ENCODE data around the gene PIERCE2.
"Not testable (repeated sequence)": the region's sequence is repeated elsewhere in the genome, so short reads cannot be mapped to it uniquely, and the experiment has no call there.

PIERCE2 gene, protein sequence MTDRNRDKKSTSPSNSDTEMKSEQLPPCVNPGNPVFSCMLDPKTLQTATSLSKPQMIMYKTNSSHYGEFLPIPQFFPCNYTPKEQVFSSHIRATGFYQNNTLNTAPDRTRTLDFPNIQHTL

DNA sequence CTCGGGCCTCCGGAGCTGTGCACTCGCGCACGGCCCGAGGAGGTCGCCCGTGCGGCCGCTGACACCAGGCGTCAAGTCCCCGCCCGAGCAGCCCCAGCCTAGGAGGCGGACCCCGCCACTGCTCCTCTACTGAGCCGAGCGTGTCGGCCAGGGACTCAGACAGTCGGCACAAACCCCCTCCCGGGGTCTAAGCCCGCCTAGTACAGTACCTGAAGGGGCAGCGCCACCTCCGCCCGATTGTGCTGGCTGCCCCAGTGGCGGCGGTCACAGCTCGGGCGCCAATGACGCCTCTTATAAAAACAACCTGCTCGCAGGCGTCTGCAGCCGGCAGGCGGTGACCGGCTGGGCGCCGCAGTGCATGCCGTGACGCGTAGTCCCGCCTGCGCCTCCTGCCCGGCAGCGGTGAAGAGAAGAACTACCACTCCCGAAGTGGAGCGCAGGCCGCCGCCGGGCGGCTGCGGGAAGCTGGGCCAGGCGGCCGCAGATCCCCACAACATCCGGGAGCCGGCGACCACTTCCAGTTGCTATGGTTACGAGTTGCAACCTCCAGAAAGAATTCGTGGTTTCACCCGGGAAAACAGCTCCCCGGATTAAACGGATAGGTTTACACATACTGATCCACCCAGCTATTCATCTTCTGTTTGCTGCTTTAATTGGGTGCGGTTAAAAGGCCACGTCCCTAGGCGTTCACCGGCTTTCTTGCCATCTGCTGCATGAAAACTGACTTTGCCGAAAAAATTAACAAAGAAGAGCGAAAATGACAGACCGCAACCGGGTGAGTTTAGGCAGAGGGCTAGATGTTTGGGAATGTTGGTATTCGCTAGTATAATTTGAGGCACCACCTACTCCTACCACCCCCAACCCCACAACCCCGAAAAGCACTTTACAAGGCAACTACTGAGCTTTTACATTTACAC is at the start of gene PIERCE2, which contains the start of gene CCPG1:
Gene PIERCE2 (plus strand): TSS at position 484 of the 917 bp plus-strand sequence. CDS start 274 bp downstream, at position 758.
Gene CCPG1 (minus strand): TSS at position 348 of the 917 bp plus-strand sequence. CDS start 18,935 bp downstream, outside the sequence.
- DNase-seq: peak; percentile 97

DNA sequence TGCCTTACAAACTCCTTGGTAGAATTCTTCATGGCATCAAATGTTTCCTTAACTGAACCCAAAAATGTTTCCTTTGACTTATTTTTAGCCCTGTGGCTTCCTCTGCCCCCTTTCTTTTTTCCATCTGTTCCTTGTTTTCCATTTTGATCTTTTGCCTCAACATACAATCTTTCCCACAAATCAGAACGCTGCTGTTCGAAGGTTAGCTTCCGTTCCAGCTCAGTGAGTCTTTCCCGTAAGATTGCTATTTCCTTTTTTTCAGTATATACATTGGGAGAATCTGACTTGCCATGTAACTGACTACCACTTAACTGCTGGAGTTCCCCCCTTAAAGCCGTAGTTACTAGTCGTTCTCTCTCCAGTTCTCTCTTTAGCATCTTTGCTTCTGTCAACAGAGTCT is 48.0 kb upstream of the PIERCE2 start:
- no peak for DNase-seq

DNA sequence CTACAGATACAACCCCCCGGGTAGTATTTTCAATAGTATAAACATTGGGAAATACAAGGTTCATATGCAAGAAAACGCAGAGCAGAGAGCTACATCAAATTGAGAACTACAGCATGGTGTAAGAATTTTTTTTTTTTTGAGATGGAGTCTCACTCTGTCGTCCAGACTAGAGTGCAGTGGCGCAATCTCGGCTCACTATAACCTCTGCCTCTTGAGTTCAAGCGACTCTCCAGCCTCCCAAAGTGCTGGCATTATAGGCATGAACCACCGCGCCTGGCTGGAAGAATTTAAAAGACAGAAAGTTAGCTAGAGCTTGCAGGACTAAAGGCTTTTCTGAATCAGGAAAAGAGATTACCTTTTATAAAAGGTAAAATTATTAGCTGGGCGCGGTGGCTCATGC is 47.2 kb upstream of the PIERCE2 start:
- DNase-seq: no peak

DNA sequence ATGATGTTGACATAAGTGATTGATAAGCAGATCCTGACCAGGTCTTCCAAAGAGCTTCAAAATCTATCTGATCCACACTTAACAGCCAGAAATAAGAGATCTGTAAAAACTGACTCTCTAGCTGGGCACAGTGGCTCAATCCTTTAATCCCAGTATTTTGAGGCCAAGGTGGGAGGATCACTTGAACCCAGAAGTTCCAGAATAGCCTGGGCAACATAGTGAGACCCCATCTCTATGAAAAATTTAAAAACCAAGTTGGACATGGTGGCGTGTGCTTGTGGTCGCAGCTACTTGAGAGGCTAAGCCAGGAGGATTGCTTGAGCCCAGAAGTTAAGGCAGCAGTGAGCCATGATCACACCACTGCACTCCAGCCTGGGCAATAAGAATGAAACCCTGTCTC is 45.7 kb upstream of the PIERCE2 start:
- no peak for DNase-seq

DNA sequence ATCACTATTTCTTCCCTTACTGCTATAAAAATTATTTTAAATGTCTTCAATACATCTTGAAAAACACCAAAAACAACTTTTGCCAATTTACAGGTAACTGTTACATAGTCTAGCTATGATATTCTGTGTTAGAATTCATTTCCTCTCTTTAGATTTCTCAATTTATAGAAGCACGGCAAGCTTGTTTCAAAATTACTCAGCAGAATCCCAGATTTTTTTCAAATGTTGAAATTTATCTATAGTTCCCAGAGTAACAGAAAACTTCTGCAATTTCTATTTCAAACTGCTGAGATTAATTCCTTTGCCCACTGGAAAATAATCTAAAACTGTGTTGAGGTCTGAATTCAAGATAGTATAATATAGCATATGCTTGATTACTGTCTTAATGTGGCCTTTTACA is 41.3 kb upstream of the PIERCE2 start:
- peak; percentile 10 for DNase-seq

DNA sequence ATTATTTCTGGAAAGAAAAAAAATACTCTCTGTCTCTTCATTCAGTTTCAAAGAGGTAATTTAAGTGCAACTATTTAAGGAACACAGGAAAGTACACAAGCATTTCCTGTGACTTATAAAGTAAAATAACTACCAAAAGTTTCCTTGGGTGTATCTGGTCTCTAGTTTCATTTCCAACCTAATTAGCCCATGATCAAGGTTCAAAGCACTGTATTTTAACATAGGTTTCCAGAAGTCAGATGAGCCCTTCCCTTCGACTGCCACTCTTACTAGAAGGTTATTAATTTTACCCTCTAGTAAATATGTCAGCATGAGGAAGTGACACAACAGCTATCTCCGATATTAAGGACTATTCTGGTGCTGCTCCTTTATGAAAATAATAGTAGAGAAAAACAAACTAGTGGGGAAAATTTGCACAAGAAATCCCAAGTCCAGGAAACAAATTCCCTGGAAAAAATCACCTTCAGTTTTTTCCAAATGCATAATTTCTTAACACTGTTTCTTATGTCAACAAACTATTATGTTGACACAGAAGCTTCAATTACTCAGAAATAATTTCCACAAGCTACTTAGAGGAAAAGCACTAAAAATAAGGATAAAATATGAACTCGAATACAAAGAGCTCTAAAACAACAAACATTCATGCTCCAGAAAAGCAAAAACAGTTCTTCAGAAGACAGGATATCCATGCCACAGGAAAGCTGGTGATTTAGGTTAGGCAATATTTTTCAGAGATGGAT is 35.4 kb upstream of the PIERCE2 start:
- DNase-seq: peak; percentile 15

DNA sequence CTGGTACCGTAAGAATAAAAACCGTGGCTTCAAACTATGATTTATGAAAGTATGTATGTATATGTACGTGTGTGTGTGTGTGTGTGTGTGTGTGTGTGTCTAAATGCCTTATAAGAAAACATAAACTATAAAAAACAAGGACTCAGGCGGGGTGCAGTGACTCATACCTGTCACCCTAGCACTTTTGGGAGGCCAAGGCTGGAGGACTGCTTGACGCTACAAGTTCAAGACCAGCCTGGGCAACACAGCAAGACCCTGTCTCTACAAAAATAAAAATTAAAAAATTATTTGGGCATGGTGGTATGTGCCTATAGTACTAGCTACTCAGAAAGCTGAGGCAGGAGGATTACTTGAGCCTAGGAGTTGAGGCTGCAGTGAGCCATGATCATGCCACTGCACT is 29.2 kb upstream of the PIERCE2 start:
- no peak for DNase-seq

DNA sequence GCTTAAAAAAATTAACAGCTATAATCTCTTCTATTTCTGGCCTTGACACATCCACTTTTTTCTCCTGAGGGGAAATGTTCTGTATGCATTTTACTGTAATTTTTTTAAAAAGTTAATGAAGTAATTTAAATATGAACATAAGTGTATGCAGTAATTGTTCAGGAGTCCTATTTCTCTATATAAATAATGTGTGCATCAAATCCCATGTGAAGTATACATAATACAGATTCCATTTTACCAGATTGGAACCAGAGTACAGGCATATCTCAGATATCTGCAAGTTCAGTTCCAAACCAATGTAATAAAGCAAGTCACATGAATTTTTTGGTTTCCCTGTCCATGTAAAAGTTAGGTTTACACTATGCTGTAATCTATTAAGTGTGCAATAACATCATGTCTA is 26.7 kb upstream of the PIERCE2 start:
- no peak for DNase-seq

DNA sequence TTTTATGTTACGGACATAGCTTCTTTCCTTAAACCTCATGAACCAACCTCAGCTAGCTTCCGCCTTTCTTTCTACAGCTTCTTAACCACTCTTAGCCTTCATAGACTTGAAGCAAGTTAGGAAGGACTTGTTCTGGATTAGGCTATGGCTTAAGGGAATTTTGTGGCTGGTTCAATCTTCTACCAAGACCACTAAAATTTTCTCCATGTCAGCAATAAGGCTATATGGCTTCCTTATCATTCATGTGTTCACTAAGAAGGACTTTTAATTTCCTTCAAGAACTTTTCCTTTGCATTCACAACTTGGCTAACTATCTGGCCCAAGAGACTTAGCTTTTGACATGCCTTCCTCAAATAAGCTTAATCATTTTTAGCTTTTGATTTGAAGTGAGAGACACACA is 24.6 kb upstream of the PIERCE2 start:
- no peak for DNase-seq

DNA sequence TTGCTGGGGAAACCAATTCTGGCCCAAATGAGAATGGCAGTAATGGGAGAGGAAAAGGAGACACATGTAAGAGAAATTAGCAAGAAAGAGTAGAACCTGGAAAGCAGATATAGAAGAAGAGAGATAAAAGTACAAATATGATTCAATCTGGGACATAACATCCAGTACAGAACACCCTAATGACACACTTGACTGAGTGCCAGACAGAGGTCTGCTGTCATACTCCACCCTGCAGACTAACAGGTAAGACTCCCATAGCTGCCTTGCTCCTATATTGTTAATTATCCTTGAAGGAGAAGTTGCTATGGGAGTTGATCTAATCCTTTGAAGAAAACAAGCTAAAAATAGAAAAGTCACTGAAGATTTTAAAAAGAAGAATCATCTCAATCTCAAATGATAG is 21.3 kb upstream of the PIERCE2 start:
- no peak for DNase-seq

DNA sequence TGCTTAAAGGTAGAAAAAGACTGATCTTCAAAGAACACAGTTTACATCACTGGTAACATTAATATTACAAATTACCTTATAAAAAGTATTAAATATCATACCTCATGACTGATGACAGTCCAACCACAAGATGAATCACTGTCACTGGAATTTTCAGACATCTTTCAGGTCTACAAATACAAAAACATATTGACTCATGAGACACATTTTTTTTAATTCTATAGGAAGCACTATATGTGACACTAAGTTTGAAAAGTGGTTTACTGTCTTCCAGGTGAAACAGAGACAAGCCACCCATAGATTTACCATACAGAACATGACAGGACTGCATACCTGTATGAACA is 19.1 kb upstream of the PIERCE2 start:
- DNase-seq: no peak

DNA sequence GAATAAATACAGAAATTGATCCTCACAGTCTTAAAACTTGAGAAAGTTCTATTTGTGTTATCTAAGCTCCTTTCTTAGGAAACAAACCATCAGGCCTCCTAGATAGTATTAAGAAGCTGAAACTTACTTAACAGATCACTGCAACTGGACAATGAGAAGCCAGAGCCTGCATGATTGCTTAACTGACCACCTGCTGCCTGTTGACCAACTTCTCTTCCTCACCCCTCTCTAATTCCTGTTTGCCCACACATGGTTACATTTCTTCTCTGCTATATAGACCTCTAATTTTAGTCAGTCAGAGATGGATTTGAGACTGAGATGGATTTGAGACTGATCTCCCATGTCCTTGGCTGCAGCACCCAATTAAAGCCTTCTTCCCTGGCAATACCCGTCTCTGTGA is 13.6 kb upstream of the PIERCE2 start:
- DNase-seq: peak; percentile 47

DNA sequence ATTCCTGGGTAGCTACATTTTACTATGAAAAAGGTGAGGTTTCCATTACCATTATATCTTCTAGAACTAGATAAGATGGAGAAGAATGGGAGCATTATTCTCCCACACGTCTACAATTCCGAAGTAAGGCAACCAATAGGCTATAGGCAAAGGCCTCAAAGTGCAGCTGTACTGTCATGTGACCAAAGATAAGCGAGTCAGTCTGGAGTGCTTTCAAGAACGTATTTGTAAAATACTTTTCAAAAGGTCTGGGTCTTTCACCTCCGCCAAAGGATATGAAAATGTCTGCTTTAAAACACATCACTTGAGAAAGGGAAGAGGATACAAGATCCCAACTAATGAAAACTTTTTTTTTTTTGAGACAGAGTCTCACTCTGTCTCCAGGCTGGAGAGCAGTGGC is 10.1 kb upstream of the PIERCE2 start:
- no peak for DNase-seq

DNA sequence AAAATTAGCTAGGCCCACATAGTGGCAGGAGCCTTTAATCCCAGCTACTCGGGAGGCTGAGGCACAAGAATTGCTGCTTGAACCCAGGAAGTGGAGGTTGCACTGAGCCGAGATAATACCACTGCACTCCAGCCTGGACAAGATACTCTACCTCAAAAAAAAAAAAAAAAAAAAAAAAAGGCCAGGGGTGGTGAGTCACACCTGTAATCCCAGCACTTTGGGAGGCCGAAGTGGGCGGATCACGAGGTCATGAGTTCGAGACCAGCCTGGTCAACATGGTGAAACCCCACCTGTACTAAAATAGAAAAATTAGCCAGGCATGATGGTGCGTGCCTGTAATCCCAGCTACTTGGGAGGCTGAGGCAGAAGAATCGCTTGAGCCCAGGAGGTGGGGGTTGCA is 8.2 kb upstream of the PIERCE2 start:
- not testable (repeated sequence) for DNase-seq

DNA sequence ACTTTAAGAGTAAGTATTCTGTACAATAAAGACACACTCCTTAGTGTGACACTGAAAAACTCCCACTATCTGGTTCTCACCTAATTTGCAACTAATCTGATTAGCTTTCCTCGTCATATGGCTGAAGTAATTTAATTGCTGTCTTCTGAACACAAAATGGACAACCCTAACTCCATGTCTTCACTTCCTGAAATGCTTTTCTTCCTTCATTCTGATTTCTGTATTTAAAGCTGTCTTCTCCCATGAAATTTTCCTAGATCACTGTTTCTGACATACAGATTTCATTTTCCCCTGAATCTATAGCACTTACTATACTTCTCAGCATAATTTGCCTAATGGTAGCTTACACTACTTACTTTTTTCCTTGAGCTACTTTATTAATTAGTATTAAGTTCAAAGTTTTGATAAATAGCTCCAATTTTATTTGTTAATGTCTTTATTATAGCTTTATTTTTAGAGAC is 6.5 kb upstream of the PIERCE2 start:
- DNase-seq: no peak

DNA sequence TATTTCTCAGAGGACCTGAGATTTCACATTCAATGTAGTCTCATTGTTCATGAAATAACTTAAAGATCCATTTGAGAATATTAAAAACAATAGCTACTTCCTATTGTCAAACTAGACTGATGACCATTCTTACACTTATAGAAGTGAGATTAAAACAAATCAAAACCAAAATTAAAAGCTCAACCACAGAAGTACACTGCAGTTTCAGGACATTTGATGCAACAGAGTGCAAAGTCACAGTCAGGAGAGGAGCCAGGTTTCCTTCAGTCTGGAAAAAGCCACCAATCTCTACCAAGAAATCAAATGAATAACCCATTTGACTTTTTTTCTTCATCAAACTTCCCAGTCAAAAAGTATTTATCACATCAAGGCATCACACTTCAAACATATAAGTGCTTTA is 5.6 kb upstream of the PIERCE2 start:
- no peak for DNase-seq

DNA sequence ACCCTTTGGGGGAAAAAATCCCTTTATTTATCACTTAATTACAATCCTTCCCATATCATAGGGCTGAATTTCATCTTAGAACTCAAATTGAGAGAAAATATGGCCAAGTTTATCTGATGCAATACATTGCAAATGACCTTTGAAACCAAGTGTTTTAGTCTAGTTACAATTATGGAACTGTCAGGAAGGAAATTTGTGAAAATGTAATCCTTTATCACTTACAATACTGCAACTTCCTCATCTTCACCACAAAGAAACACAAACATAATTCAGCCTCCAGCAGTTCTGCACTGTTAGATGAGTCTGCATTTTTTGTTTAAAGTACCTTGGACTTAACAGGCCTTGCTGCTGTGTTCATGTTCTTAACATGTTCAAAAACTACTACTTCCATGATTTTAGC is 4.8 kb upstream of the PIERCE2 start:
- peak; percentile 93 for DNase-seq

DNA sequence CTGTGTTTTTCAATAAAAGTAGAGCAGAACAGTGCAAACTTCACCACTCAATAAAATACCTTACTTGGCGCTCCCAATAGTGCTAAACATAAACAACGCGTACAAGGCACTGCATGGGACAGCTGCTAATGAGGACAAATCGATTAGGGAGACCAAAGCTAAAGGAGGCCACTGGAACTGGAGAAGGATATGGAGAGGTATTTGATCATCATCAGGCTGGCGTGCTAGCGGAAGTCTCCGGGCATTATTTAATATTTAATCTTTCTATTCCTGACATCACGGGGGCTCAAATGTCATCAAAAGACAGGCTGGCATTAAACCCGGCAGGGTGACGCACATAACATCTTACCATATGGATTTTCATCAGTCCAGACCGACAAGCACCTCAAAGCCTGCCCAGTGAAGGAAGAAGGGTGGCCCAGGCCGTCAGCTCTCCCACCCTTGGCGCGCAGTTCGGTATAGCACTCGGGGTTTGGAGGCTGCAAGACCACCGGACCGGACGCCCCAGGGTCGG is 740 bp upstream of the PIERCE2 start:
- DNase-seq: no peak

DNA sequence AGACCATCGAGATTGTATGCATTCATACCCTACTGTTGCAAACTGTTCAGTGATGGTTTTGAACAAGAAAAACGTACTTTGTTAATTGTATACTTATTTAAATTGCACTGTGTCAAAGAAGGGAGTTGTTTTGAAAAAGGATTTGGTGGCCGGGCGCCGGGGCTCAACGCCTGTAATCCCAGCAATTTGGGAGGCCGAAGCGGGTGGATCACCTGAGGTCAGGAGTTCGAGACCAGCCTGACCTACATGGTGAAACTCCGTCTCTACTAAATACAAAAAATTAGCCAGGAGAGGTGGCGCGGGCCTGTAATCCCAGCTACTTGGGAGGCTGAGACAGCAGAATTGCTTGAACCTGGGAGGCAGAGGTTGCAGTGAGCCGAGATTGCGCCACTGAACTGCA is 681 bp downstream of the PIERCE2 start:
- DNase-seq: not testable (repeated sequence)

DNA sequence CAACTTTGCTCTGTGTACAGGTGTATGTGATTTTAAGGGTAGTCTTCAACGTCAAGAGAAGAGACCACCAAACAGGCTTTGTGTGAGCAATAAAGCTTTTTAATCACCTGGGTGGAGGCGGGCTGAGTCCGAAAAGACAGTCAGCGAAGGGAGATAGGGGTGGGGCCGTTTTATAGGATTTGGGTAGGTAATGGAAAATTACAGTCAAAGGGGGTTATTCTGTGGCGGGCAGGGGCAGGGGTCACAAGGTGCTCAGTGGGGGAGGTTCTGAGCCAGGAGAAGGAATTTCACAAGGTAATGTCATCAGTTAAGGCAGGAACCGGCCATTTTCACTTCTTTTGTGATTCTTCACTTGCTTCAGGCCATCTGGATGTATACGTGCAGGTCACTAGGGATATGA is 9.4 kb downstream of the PIERCE2 start:
- DNase-seq: not testable (repeated sequence)

DNA sequence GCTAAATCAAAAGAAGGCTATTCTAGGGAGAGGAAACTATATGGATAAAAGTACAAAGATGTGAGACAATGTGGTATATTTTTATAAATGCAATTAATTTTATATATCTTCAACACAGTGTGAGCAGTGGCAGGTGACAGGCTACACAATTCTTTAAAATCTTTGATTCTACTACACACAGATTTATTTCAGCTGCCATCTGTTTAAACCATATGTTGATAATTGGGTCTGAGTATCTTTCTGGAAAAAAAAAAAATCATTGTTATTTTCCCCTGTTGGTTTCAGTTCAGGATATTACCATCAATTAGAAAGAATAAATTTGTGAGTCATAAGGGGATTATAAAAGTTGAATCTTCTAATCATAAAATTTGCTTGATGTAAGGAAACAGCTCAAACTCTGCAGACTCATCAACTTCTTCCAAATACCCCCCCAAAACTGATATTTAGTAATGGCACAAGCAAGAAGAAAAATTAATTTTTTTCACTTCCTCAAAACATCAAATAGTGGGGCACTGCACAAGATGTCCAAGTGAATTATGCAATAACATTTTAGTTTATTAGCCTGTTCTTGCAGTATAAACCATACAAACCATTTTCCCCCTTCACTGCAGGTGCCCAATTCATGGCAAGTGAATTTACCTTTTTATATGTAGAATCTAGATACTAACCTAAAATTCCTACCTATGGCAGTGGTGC is 12.0 kb downstream of the PIERCE2 start:
- no peak for DNase-seq

DNA sequence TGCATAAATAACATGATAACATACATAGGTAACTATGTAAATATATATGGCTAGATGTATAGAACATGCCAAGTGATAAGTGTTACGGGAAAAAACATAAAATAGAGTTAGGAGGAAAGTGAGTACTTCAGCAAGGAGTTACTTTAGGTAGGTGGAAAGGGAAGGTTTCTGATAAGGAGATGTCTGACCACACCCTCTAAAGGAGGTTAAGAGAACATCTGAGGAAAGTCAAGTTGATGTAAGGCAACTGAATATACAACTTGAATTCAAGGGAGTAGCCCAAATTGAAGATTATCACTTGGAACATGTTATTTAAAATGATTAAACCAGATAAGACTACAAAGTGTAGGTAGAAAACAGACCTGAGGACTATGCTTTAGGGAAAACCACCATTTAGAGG is 13.8 kb downstream of the PIERCE2 start:
- peak; percentile 29 for DNase-seq

Data from hematopoietic multipotent progenitor cell treated with erythropoietin and hydrocortisone succinate and interleukin-3 and kit ligand, for 4 days (in vitro differentiated cells).